Keratinocyte (primary cell): Measurements from ENCODE around the gene HOXD11.

Experiments used
- EZH2 ChIP-seq: IDR thresholded peaks from one replicate; pipeline ENCODE4 v1.6.1; 2012; ENCODE audit warnings: inconsistent platforms, mild to moderate bottlenecking, low read length, moderate library complexity
- TF ChIP-seq, protein P1 (sequence below), 3 experiments: IDR thresholded peaks in 1 of 3; conservative IDR thresholded peaks in 1 of 3; optimal IDR thresholded peaks in 1 of 3; 2 replicates in 2 of 3; 3 replicates in 1 of 3; pipeline versions ENCODE3 to v1.5.1; 2011; ENCODE audit warnings: low read length in 3 of 3, mild to moderate bottlenecking in 3 of 3, moderate library complexity in 2 of 3, control low read depth in 1 of 3, inconsistent platforms in 1 of 3; ENCODE audit not compliant: insufficient read depth in 2 of 3; ENCODE audit errors: extremely low read depth in 1 of 3

DNA sequence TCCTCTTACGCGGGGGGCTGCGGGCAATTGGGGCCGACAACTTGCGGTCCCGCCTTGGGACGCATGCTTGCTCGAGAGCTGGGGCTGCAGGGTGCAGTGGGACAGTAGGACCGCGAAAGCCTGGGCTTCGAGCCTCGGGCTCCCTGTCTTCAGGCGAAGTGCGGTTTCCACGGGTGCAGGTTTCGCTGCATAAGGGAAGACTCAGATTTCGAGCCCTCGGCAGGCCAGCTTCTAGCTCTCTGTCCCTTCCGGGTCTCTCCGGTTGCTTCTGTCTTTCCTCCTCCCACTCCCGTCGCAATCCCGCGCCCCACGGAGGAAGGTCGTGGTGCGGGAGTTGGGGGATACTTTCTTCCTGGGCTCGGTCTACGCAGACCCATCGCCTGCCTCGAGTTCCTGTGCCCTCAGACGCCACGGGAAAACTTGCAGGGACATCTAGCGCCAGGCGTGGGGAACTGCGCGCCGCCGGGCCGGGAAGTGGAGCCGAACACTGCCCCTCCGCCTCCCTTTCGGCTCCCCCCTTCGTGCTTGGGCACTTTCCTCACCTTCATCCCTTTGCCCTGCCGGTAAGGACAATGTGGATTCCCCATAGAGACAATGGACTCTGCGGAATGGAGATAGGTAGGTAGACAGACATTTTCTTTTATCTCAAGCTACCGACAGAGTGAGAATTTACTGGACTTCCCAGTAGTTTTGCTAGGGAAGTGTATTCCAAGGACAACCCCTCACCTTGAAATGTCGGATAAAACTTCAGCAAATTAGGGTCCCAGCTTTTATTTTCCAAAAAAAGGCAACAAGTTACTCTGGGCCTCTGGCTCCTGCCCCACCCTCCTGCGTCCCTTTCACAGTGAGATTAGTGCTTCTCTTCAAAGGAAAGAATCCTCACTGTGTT, 18.8 kb upstream of the HOXD11 start:
- TF ChIP-seq, protein P1, sequence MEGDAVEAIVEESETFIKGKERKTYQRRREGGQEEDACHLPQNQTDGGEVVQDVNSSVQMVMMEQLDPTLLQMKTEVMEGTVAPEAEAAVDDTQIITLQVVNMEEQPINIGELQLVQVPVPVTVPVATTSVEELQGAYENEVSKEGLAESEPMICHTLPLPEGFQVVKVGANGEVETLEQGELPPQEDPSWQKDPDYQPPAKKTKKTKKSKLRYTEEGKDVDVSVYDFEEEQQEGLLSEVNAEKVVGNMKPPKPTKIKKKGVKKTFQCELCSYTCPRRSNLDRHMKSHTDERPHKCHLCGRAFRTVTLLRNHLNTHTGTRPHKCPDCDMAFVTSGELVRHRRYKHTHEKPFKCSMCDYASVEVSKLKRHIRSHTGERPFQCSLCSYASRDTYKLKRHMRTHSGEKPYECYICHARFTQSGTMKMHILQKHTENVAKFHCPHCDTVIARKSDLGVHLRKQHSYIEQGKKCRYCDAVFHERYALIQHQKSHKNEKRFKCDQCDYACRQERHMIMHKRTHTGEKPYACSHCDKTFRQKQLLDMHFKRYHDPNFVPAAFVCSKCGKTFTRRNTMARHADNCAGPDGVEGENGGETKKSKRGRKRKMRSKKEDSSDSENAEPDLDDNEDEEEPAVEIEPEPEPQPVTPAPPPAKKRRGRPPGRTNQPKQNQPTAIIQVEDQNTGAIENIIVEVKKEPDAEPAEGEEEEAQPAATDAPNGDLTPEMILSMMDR (optimal IDR thresholded peaks at IDR 0.05 in 1 of 3, IDR thresholded peaks at IDR 0.05 in 1 of 3, conservative IDR thresholded peaks at IDR 0.05 in 1 of 3; ENCODE audit: extremely low read depth in 1 of 3, insufficient read depth in 2 of 3, low read length in 3 of 3), result peak; percentile 55 to 89 (median 75)
- peak; percentile 81 for TF ChIP-seq EZH2
